Hindlimb muscle (tissue), 1 donor: ENCODE data around the gene HCRT. TPM values are rescaled to one million over a fixed set of nuclear protein-coding genes. Genes with fewer than 3 reads are reported as not detected.
"Not testable (repeated sequence)": the region's sequence is repeated elsewhere in the genome, so short reads cannot be mapped to it uniquely, and the experiment has no call there.

Experiments used
- DNase-seq: peaks from one replicate; pipeline ENCODE4 v3.0.0-alpha.2; 2013
- polyA plus RNA-seq: library from polyadenylated mRNA; unstranded; fragments of 120-200 nt; gene quantifications from one replicate; pipeline ENCODE4 v1.2.1, GENCODE V29; 2013; ENCODE audit not compliant: insufficient read length

The HCRT gene
- polyA plus RNA-seq, 1 donor, result not detected

- no peak for DNase-seq
Measured at GRCh38 chr17:42179335-42179734, 5.9 kb downstream of the HCRT start.

GRCh38 chr17:42178817-42179216 lies 6.4 kb downstream of the HCRT start:
- no peak for DNase-seq

GRCh38 chr17:42177684-42178083 lies 7.6 kb downstream of the HCRT start:
- no peak for DNase-seq

- no peak for DNase-seq
Measured at GRCh38 chr17:42174126-42174783, 11.0 kb downstream of the HCRT start.

GRCh38 chr17:42171831-42172230 lies 13.4 kb downstream of the HCRT start:
- no peak for DNase-seq

- DNase-seq, result no peak
Measured at GRCh38 chr17:42169351-42169750, 15.9 kb downstream of the HCRT start.

GRCh38 chr17:42167807-42168206 lies 17.4 kb downstream of the HCRT start:
- no peak for DNase-seq

- DNase-seq, result no peak
Measured at GRCh38 chr17:42166196-42166763, 19.0 kb downstream of the HCRT start.

- DNase-seq, result no peak
Measured at GRCh38 chr17:42165751-42166150, 19.5 kb downstream of the HCRT start.

GRCh38 chr17:42163696-42164407 lies 21.4 kb downstream of the HCRT start:
- no peak for DNase-seq

- no peak for DNase-seq
Measured at GRCh38 chr17:42163113-42163512, 22.1 kb downstream of the HCRT start.

GRCh38 chr17:42160531-42160910 lies 24.7 kb downstream of the HCRT start:
- DNase-seq, result no peak

GRCh38 chr17:42159796-42160530 lies 25.3 kb downstream of the HCRT start:
- no peak for DNase-seq

GRCh38 chr17:42155614-42156045 lies 29.6 kb downstream of the HCRT start:
- no peak for DNase-seq

GRCh38 chr17:42153919-42154742 lies 31.1 kb downstream of the HCRT start:
- DNase-seq, result no peak

GRCh38 chr17:42146911-42147607 lies 38.2 kb downstream of the HCRT start:
- no peak for DNase-seq

- DNase-seq, result not testable (repeated sequence)
Measured at GRCh38 chr17:42143138-42143537, 42.1 kb downstream of the HCRT start.

GRCh38 chr17:42142371-42142896 lies 42.8 kb downstream of the HCRT start:
- no peak for DNase-seq

GRCh38 chr17:42141382-42141781 lies 43.9 kb downstream of the HCRT start:
- no peak for DNase-seq

GRCh38 chr17:42140690-42141089 lies 44.6 kb downstream of the HCRT start:
- DNase-seq, result not testable (repeated sequence)

- DNase-seq, result no peak
Measured at GRCh38 chr17:42138749-42139492, 46.3 kb downstream of the HCRT start.
